BE2C (cell line): ENCODE results near the gene MBTPS1.
A peak's percentile ranks its signal among the peaks of the same experiment; 100 is the strongest.

Experiments used
- DNase-seq: peaks from one replicate; pipeline ENCODE4 v3.0.0-alpha.2; 2020
- H3K27me3 ChIP-seq: fragments of 250-450 bp; sonication (Bioruptor Pico); 2 replicates; pipeline ENCODE4 v1.5.1; 2020; ENCODE audit warnings: mild to moderate bottlenecking
- H3K36me3 ChIP-seq: fragments of 250-450 bp; sonication (Bioruptor Pico); 2 replicates; pipeline ENCODE4 v1.5.1; 2020; ENCODE audit warnings: mild to moderate bottlenecking
- H3K4me1 ChIP-seq: fragments of 250-450 bp; sonication (Bioruptor Pico); 2 replicates; pipeline ENCODE4 v1.5.1; 2020
- H3K4me3 ChIP-seq: 2 replicates; pipeline ENCODE4 v1.5.1; 2011; ENCODE audit warnings: low read depth, low read length
- H3K9me3 ChIP-seq: fragments of 250-450 bp; sonication (Bioruptor Pico); 2 replicates; pipeline ENCODE4 v1.5.1; 2020
- TF ChIP-seq, protein P1 (sequence below): IDR thresholded peaks from 2 replicates; pipeline ENCODE4 v1.5.1; 2012; ENCODE audit warnings: mild to moderate bottlenecking, low read depth, low read length

MBTPS1 gene

DNA sequence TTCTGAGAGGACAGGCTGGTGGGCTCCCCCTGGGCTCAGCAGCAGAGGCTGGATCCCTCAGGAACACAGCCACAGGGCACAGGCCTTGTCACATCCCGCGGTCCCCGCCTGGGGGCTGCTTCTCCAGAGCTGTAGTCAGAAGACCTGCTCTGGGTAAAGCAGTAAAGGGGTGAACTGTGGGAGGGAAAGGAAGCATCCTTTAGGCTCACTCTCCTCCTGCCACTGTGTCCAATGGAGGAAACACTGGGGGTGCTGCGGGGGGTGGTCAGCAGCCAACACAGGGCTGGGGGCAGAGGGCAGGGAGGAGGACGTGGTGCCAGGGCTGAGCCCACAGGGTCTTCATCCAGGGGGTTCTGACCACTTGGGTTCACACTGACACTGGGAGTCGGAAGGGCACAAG is 69.1 kb downstream of the MBTPS1 start:
- Histone ChIP-seq H3K9me3 (no peaks in the 10 kb centered on the region), H3K27me3 (peaks cover 18% of the 10 kb centered on the region), H3K4me1 (no peaks in the 10 kb centered on the region), H3K36me3 (peaks cover 7% of the 10 kb centered on the region), H3K4me3 (no peak overlapping the region)
- DNase-seq = no peak
- TF ChIP-seq, protein P1, sequence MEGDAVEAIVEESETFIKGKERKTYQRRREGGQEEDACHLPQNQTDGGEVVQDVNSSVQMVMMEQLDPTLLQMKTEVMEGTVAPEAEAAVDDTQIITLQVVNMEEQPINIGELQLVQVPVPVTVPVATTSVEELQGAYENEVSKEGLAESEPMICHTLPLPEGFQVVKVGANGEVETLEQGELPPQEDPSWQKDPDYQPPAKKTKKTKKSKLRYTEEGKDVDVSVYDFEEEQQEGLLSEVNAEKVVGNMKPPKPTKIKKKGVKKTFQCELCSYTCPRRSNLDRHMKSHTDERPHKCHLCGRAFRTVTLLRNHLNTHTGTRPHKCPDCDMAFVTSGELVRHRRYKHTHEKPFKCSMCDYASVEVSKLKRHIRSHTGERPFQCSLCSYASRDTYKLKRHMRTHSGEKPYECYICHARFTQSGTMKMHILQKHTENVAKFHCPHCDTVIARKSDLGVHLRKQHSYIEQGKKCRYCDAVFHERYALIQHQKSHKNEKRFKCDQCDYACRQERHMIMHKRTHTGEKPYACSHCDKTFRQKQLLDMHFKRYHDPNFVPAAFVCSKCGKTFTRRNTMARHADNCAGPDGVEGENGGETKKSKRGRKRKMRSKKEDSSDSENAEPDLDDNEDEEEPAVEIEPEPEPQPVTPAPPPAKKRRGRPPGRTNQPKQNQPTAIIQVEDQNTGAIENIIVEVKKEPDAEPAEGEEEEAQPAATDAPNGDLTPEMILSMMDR = no peak

GRCh38 chr16:84047206-84047605 is 69.5 kb downstream of the MBTPS1 start:
- no peak for DNase-seq
- Histone ChIP-seq H3K36me3 (peaks cover 7% of the 10 kb centered on the region), H3K4me3 (no peak overlapping the region), H3K4me1 (no peaks in the 10 kb centered on the region), H3K27me3 (peaks cover 22% of the 10 kb centered on the region), H3K9me3 (no peaks in the 10 kb centered on the region)
- TF ChIP-seq, protein P1 = no peak

GRCh38 chr16:84045818-84046470 is 70.8 kb downstream of the MBTPS1 start:
- peaks cover 35% of the 10 kb centered on the region for H3K27me3 ChIP-seq
- no peak overlapping the region for H3K4me3 ChIP-seq
- H3K36me3 ChIP-seq = peaks cover 7% of the 10 kb centered on the region
- H3K4me1 ChIP-seq = no peaks in the 10 kb centered on the region
- TF ChIP-seq, protein P1 = no peak
- no peak for DNase-seq
- H3K9me3 ChIP-seq = no peaks in the 10 kb centered on the region

DNA sequence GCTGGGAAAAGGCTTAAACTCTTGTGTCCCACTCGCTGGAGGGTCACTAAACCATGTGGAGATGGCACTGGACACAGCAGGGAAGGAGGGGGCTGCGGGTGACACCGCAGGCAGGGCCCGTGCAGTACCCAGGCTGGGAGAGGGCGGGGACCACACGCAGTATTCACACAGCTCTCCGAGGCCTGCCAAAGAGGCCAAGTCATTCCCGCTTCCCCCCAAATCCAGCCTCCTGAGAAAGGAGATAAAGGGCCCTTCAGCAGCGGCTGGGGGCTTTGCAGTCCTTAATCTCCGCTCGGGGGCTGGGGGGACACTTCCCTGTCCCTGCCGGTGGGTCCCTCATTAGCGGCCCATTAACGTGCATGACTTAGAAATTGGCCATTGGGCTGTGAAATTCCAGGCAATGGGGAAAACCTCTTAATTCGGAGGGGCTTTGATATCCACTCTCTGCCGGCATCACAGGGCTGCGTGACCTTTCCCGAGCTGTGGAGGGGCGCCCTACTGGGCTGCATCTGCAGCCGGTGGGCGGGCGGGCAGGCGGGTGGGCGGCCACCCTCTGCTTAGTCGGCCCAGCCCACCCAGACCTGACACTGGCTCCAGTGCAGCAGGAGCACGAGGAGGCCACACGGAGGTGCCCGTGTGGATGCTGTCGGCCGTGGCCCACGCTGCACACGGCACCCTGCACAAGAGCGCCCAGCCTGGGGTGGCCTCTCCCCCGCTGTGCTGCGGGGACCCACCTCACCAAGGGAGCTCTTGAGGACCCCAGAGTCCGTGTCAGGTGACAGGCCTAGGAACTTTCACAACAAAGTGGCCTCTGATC is 71.5 kb downstream of the MBTPS1 start:
- Histone ChIP-seq H3K9me3 (no peaks in the 10 kb centered on the region), H3K27me3 (peaks cover 42% of the 10 kb centered on the region), H3K4me1 (no peaks in the 10 kb centered on the region), H3K4me3 (no peak overlapping the region), H3K36me3 (peaks cover 5% of the 10 kb centered on the region)
- TF ChIP-seq, protein P1 = no peak
- DNase-seq = no peak

DNA sequence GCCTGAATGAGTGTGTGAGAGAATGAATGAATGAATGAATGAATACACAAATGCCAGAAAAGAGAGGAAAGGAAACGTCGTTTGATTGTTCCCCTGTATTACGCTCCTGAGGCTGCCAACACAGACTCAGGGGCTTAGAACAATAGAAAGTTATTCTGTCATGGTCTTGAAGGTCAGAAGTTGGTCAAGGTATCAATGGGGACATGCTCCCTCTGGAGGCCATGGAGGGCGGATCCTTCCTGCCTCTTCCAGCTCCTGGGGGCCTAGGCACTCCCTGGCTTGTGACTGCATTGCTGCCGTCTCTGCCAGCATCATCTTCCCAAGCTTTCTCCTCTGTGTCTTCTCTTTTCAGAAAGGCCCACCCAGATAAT is 72.6 kb downstream of the MBTPS1 start:
- Histone ChIP-seq H3K36me3 (no peaks in the 10 kb centered on the region), H3K27me3 (peaks cover 53% of the 10 kb centered on the region), H3K4me3 (no peak overlapping the region), H3K9me3 (no peaks in the 10 kb centered on the region), H3K4me1 (no peaks in the 10 kb centered on the region)
- DNase-seq = peak; percentile 39
- TF ChIP-seq, protein P1 = peak; percentile 50
